ENCODE results near the gene CNN3.

The CNN3 gene

DNA sequence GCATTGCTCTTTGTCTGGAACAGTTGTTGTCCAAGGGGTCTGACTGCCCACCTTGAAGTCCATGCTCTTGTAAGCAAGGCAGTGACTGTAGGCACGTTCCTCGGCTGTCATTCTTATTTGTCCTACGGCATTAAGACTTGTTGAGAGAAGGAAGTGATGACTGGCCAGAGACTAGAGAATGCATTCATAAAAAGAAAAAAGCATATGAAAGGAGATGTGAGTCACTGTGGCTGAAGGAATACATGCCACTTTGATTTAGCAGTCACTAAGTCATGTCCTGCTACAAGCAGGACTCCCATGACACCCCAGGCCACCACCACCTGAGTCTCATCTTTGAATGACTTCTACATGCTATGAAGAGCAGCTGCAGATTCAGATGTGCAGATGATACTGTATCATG lies 50.5 kb downstream of the CNN3 start:
- DNase-seq, result no peak
- TF ChIP-seq GATA1 (IDR thresholded peaks at IDR 0.05; ENCODE audit: low read depth, low read length), result no peak
- TF ChIP-seq POLR2A (IDR thresholded peaks at IDR 0.05; ENCODE audit: low read length), result no peak

DNA sequence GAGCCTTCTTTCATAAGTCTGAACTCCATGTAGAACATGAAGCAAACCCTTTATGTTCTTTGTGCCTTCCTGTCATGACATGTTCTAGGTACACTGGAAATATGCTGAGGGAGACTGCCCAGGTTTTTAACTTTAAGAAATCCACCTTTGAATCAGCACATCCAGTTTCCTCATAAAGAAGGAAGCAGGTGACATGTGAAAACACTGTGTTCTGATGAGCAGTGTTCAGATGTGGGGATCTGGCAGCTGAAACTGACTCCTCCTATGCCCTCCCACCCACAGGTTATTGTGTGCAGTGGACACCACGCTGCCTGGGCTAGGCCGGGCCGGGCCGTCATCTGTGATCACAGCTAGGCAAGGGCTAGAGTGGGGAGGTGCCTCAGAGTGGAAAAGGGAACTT lies 51.1 kb downstream of the CNN3 start:
- TF ChIP-seq POLR2A (IDR thresholded peaks at IDR 0.05; ENCODE audit: low read length) (no peak), GATA1 (IDR thresholded peaks at IDR 0.05; ENCODE audit: low read depth, low read length) (no peak)
- no peak for DNase-seq

DNA sequence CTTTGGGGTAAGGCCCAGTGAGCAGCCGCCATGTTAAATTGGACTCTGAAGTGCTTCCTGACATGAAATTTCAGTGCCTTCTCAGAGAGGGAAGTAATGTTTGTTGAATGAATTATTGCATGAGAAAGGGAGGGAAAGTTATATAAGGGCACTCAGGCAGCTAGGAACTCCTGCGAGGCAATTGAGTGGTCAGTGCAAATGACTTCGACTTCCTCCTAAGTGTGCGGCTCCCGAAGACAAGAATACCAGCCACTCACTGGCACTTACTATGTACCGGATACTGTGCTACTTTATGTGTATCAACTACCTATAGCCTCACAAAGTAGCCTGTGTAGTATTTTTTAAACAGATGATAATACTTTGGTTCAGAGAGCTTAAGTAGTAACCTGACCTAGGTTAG lies 52.5 kb downstream of the CNN3 start:
- no peak for TF ChIP-seq POLR2A (IDR thresholded peaks at IDR 0.05; ENCODE audit: low read length)
- TF ChIP-seq GATA1 (IDR thresholded peaks at IDR 0.05; ENCODE audit: low read depth, low read length), result no peak
- no peak for DNase-seq

GRCh38 chr1:94873520-94874351 lies 53.2 kb downstream of the CNN3 start:
- TF ChIP-seq POLR2A (IDR thresholded peaks at IDR 0.05; ENCODE audit: low read length) (no peak), GATA1 (IDR thresholded peaks at IDR 0.05; ENCODE audit: low read depth, low read length) (no peak)
- no peak for DNase-seq

DNA sequence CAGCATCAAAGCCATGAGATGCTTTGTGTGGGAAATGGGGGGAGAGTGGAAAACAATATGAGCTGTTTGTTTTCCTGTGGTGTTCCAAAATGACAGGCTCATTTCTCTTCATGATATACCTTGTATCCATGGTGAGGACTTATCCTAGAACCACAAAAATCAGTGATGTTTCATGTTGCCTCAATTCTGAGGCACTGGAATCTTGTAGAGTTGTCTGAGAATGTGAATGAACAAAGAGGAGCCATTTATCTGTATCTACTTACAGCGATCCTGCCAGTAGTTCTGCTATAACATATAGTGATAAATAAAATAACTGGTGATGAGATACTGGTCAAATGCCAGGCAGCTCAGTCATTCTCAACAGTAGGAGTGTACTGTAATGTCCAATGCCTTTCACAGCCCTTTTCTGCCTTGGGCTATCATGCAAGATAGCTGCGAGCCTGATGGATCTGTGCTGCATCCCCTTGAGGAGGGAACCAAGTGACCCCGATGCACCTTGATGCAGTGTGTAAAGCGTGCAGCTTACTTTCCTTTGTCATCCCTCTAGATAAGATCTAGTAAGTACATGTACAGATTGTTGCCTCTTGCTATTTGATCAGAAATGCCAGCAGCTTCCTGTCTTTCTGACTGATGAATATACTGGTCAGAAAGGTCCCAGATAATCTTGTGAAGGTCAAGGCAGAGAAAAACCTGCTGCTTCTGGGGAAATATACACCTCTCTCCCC lies 54.0 kb downstream of the CNN3 start:
- no peak for DNase-seq
- TF ChIP-seq GATA1 (IDR thresholded peaks at IDR 0.05; ENCODE audit: low read depth, low read length) (no peak), POLR2A (IDR thresholded peaks at IDR 0.05; ENCODE audit: low read length) (no peak)

DNA sequence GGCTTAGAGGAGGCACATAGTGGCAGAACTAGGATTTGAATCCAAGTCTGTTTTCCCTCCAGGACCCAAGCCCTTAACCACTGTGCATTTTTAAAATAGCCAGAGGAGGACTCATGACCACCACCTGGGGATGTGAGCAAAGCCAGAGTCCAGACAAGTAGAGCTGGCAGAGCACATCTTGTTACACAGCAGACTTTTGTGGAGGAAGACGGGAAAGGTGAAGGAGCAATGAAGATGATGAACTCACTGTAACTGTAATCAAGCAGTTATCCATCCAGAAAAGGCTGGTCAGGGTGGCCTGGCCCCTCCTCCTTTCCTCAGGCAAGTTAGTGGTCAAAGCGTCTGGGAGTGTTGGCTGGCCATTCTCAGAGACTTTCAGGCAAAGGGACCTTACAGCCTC lies 55.9 kb downstream of the CNN3 start:
- DNase-seq, result no peak
- TF ChIP-seq POLR2A (IDR thresholded peaks at IDR 0.05; ENCODE audit: low read length) (no peak), GATA1 (IDR thresholded peaks at IDR 0.05; ENCODE audit: low read depth, low read length) (no peak)

- TF ChIP-seq POLR2A (IDR thresholded peaks at IDR 0.05; ENCODE audit: low read length) (no peak), GATA1 (IDR thresholded peaks at IDR 0.05; ENCODE audit: low read depth, low read length) (no peak)
Observed at GRCh38 chr1:94866164-94866807, 60.6 kb downstream of the CNN3 start.

DNA sequence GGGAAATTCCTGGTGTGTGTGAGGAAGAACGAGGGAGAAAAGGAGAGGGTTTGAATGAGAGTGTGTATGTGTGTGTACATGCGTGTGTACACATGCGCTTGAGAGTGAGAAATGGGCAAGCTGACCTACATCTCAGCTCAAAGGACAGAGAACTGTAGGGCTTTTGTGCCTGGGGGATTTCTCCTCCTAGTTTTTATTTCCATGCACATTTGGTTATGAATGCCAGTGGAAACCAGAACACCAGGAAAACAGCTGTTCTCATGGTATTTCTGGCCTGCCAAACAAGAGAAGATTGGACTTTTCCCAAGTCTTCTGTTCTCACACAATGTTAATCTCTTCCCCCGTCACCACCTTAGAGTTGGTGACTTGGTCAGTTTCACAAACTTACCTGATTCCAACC lies 61.5 kb downstream of the CNN3 start:
- TF ChIP-seq GATA1 (IDR thresholded peaks at IDR 0.05; ENCODE audit: low read depth, low read length), result no peak
- TF ChIP-seq POLR2A (IDR thresholded peaks at IDR 0.05; ENCODE audit: low read length), result no peak
- no peak for DNase-seq

More at GRCh38 chr1:94866164-94866807, 60.6 kb downstream of the CNN3 start:
- no peak for DNase-seq

DNA sequence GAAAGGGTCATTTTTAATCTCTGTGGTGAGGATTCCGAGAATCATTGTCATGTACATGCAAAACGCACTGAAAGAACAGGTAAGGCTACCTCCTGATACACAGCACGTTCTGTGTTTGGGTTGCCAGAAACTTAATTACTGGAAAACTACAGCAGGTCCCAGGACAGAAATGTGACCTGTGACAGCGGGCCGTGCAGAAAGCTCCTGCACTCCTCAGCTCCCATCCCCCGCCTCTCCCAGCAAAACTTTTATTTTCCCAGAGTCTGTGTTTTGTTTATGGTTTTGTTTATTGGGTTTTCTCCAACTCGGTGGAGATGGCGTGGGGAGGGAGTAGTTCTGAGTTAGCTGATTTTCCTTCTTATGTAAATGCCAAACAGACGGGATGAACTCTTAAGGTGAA lies 62.1 kb downstream of the CNN3 start:
- TF ChIP-seq POLR2A (IDR thresholded peaks at IDR 0.05; ENCODE audit: low read length) (no peak), GATA1 (IDR thresholded peaks at IDR 0.05; ENCODE audit: low read depth, low read length) (no peak)
- DNase-seq, result no peak

GRCh38 chr1:94863919-94864318 lies 63.0 kb downstream of the CNN3 start:
- no peak for TF ChIP-seq POLR2A (IDR thresholded peaks at IDR 0.05; ENCODE audit: low read length)
- TF ChIP-seq GATA1 (IDR thresholded peaks at IDR 0.05; ENCODE audit: low read depth, low read length), result no peak
- DNase-seq, result no peak

GRCh38 chr1:94863297-94863911 lies 63.5 kb downstream of the CNN3 start:
- no peak for DNase-seq
- no peak for TF ChIP-seq GATA1 (IDR thresholded peaks at IDR 0.05; ENCODE audit: low read depth, low read length)
- TF ChIP-seq POLR2A (IDR thresholded peaks at IDR 0.05; ENCODE audit: low read length), result no peak

DNA sequence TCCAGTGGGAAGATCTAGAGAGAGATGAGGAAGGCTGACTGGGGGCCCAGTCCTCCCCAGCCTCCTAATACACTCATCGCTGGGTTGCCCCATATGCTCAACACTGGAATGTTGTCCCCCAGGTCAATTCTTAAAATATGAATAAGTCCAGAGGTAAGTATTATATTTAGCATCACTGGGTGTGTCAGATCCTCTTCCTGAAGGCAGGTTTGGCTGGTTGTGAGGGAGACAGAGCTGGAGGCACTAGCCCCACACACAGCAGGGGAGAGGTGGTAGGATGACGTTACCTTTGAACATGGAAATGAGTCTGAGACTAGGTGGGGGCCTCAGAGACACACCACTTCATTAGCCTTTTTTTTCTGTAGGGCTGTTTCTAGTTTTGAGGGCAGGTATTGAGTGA lies 64.2 kb downstream of the CNN3 start:
- no peak for DNase-seq
- TF ChIP-seq GATA1 (IDR thresholded peaks at IDR 0.05; ENCODE audit: low read depth, low read length) (no peak), POLR2A (IDR thresholded peaks at IDR 0.05; ENCODE audit: low read length) (no peak)

- DNase-seq, result no peak
- TF ChIP-seq POLR2A (IDR thresholded peaks at IDR 0.05; ENCODE audit: low read length) (no peak), GATA1 (IDR thresholded peaks at IDR 0.05; ENCODE audit: low read depth, low read length) (no peak)
Observed at GRCh38 chr1:94859174-94859573, 67.7 kb downstream of the CNN3 start.

DNA sequence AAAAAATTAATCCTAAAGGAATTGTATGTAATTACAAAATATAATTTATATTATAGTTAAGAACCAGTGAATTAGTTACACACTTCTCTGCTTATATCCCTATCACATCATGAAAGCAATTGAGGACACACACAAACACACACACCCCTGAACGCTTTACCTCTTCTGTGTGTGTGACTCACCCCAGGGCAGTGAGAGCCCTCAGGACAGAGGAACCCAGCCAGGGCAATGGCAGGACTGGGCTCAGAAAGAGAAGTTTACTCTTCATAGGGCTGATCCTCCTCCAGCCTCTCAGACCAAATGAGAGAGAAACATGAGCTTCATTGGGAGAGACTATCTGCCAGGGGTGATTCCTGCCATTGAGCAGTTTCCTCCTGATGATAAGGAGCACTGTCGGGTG lies 68.6 kb downstream of the CNN3 start:
- TF ChIP-seq POLR2A (IDR thresholded peaks at IDR 0.05; ENCODE audit: low read length) (no peak), GATA1 (IDR thresholded peaks at IDR 0.05; ENCODE audit: low read depth, low read length) (no peak)
- no peak for DNase-seq

Data from erythroblast (primary cell).